HG03060 (cell line): ENCODE results near the gene SH3TC1.

Source experiments
- ATAC-seq: cut with Tn5 transposase; IDR thresholded peaks from one replicate; pipeline ENCODE4 v1.9.1; 2021; ENCODE audit warnings: low read depth, moderate number of reproducible peaks; ENCODE audit not compliant: unreplicated experiment

The SH3TC1 gene

DNA sequence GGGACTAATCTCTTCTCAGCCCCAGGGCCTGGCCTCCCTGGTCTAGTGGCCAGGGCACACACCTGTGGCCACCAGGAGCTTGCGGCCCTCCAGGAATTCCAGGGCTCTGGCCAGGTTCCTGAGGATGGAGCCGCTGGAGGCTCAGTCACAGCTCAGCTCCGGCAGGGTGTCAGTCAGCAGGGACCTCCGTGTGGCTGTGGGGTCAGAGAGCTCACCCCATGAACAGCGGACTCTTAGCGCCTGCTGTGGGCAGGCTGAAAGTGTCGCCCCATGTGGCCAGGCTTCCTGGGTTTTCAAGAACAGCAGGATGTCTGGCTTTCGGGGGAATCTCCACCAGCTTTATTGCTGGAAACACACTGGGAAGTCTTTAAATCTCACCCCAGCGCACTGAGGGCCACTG, 19.3 kb upstream of the SH3TC1 start:
- no peak for ATAC-seq

DNA sequence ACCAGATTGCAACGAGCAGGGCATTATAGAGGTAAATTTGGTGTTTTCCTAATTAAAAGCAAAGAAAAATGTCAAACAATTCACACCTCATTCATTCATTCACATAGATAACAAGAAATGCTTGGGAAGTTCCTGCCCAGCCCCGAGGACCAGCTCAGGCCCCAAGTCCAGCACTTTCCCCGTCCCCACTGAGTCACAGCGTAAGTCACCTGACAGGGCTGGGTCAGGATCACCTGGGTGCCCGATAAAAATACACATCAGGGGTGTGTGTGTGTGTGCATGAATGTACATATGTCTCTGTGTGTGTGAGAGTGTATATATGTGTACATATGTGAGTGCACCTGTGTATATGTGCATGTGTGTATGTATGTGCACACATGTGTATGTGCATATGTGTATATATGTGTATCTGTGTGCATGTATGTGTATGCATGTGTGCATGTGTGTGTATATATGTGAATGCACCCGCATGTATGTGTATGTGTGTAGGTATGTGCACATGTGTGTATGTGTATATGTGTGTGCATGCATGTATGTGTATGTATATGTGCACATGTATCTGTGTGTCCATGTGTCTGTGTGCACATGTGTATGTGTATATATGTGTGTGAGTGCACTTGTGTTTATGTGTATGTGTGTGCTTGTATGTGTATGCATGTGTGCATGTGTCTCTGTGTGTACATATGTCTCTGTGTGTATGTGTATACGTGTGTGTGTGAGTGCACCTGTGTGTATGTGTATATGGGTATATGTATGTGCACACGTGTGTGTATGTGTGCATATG, 18.6 kb upstream of the SH3TC1 start:
- no peak for ATAC-seq

DNA sequence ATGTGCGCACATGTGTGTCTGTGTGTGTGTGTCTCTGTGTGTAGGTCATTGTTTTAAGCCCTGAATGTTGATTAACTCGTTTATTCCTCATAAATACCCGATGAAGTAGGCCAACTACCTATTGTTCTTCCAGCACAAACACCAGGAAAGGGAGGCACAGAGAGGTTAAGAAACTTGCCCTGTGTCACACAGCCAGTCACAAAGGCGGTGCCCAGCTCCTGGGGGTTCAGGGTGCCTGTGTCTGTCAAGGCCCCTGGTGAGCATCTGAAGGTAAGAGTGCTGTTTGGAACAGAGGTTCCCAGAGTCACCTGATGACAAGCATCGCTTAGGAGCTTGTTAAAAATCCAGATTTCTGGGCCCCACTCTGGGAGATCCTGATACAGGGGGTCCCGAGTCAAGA, 18.0 kb upstream of the SH3TC1 start:
- no peak for ATAC-seq

DNA sequence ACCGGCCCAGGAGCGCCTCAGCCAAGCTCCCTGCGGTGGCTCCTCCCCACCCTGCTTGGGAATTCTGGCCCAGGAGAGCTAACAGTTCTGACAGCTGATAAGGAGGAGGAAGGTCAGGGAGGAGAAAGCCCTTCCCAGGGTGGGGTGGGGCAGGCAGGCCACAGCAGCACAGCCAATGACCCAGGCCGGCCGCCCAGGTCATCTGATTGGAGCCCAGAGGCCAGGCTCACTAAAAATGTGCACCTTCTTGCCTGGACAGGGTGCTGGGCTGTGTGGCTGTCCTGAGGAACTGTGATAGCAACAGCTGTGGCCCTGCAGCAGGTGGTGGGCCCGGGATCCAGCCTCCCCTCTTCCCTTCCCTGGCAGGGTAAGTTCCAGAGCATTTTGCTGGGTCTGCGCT, 17.2 kb upstream of the SH3TC1 start:
- ATAC-seq: no peak

DNA sequence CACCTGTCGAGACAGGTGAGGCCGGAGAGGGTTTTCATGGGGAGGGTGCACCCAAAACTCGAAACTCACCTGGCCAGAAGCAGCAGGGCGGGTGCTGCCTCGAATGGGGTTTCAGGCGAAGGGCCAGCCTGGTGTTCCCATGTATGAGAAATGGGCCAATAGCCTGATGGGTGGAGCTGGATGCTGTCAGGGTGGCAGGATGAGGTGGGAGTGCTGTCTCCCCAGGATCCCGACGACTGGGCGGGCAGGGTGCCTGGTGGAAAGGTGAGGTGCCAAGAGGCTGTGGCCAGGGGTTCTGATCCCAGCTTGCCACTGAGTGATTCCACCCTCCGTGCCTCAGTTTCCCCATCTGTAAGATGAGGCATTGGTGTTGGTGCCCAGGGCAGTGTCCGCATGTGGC, 16.8 kb upstream of the SH3TC1 start:
- ATAC-seq: no peak

DNA sequence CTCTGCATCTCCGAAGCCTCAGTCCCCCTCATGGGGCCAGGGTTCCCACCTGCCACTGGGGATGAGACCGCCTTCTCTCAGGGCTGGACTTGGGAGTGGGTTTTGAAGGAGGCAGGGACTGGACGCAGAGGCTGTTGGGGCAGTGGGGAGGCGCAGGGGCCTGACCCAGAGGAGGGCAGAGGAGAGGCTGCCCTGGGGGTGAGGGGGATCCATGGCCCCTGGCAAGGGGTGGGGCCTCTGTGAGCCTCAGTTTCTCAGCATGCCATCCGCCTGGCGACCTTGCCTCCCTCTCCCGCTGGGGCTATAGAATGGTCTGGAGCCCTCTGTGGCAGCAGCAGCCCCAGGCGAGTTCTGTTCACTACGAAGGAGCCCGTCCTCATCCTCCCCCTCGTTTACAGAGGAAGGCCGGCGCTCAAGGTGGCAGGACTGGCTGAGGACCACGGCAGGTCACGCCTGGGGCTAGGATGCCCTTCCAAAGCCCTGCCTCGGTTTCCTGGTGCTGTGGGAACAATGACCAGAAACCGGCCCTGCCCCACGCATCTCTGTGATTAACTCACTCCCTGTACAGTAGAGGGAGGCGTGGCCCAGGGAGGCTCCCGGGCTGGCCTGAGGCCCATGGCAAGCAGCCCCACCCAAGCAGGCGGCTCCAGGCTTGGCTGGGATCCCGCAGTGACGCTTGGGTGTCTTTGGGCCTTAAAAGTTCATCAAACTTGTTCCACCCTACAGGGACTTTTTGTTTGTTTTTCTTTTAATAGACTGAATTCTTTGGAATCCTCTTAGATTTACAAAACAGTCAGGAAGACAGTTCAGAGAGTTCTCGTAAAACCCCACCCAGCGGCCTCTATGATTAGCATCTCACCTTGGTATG, 16.0 kb upstream of the SH3TC1 start:
- ATAC-seq: no peak

DNA sequence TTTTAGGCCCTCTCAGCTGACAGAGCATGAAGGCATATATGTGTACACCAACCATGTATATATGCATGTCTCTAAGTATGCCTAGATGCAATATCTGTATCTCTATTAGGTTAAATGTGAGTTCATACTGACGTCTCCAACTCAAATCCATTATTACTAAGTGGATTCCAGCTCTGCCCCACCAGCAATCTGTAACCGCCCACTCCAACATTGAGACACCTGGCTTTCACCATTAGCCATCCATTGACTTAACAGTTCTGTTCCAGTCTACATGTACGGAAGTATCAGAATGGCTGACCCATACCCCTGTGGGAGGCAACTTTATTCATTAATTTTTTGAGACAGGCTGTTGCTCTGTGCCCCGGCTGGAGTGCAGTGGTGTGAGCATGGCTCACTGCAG, 15.0 kb upstream of the SH3TC1 start:
- ATAC-seq: no peak

DNA sequence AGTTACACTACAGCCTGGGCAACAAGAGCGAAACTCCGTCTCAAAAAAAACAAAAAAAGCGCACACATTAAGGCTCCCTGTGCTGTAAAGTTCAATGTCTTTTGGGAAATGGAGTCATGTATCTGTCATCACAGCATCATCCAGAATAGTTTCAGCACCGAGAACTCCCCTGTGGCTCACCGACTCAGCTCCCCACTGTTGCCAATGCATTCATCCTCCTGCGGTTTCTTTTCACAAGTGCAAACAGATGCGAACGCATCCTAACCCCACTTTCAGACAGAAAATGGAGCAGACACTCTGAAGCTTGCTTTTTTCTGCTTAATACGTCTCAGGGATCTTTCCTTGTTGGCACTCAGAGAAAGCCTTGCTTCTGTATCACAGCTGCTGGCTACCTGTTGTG, 13.8 kb upstream of the SH3TC1 start:
- no peak for ATAC-seq

DNA sequence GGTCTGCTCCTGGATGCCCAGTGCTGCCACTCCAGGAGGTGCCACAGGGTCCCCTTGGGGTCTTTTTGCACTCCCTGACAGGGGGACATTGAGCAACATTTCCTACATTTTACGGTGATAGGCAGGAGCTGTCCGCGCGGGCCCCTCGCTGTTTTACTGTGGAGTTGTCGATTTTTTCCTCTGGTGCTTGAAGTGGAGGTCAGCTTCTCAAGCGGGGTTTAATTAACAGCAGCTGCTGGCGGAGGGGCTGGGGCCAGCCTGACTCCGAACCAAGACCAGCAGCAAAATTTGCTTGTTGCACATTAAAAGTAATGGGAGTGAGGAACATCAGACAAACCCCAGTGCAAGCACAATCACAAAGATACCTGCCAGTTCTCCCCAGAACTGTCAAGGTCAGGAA, 13.2 kb upstream of the SH3TC1 start:
- no peak for ATAC-seq

DNA sequence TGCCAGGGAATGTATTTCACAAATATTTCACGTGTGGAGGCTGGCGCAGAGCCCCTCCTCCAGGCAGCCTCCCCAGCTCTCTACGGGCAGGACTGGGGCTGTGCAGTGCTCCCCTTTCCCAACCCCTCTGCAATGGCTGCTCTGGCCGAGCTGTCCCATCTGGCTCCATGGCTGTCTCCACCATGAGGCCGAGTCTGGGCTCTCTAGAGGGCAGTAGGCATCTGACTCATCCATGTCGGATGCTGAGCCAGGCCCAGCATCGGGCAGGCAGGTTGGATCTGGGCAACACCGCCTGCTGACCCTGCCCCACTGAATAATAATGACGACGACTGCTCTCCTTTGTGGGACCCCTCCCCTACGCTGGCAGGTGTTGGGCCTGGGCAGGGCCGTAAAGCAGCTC, 11.0 kb upstream of the SH3TC1 start:
- ATAC-seq: no peak

DNA sequence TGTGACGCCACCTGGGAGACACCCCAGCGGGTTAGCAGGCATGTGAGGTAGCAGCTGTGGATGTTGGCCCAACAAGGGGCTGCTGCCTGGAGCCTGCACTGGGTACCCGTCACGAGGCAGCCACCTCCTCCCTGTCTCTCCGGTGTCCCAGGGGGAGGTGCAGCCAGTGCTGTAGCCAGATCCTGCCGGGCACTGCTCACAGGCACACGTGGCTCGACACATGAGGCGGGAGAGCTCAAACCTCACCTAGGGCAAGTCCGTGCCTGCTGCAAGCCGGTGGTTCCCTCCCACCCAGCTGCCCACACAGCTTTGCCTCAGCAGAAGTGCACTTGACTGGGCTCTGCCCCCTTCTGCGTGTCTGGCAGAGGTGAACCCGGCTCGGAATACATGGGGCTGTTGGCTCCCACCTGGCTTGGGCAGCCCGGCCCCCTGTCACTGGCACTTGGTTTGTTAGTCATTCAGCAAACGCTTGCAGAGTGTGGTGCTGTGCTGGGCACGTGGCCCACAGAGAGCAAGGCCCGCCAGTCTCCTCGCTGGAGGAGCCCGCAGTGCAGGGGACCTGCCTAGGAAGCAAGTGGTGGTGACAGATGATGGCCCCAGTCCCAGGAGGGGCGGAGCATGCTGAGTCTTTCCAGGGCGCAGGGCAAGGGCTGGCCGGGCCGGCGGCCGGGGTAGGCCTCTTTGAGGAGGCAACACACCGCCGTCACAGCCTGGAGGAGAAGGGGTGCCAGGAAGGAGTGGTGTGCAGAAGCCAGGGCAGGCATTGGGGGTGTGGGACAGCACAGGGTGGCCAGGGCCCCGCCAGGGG, 10.1 kb upstream of the SH3TC1 start:
- no peak for ATAC-seq

DNA sequence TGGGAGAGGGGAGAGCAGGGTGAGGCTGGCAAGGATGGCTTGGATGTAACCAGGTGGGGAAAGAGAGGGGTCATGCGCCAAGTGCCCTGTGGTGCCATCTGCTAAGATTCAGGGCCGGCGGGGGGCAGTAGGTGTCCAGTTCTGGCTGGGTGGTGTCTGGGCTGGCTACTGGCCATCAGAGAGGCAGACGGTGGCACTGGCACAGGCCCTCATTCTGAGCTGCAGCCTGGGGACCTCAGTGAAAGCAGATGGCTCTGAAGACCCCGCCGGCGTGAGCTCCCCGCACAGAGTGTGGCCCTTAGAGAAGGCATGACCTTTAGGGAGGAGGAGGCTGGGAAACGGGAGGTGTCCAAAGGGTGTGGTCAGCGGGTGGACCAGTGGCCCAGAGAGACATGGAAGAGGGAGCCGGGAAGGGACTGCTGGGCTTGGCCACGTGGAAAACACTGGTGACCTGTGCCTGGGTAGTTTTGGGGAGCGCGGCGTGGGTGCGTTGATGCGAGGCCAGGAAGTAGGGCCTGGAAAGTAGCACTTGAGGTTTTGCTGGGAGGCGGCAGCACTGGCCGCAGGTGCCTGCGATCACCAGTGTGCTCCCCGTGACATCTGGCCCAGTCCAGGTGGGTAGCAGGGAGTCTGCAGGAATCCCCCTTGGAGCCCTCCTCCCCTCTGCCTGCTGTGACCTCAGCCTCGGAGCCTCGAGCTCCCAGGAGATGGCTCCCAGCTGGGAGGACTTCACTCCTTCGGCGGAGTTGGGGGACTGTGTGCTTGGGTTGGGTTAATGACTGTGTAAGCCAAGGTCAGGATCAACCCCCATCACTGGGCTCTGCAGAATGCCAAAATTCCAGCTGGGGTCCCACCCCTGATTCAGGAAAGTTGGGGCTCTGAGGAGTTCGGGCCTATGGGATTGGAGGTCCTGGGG, 9.3 kb upstream of the SH3TC1 start:
- no peak for ATAC-seq

DNA sequence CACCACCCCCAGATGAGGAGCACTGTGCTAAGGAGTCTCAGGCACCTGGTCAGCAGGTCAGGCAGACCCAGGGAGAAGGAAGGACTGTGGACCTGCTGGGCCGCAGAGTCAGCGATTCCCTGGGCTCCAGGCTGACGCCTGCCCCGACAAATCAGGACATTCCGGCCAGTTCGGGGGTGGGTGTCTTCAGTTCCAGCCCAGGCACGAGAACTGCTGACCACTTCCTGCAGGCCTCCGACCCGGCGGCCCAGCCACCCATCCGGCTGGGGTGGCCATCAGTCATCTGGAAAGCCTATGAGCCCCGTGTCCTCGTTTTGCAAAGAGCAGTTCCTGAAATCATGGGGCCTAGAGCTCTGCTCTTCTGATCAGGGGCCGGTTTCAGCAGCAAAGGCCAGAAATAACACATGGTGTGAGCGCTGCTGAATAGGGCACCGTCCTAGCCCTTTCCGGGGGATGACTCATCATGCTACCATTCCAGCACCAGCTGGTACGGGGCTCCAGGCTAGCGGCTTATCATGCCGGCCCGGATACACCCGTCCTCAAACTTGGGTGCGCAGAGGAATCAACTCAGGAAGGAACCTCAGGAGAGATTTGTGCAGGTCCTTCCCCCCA, 7.8 kb upstream of the SH3TC1 start:
- peak; percentile 35 for ATAC-seq

DNA sequence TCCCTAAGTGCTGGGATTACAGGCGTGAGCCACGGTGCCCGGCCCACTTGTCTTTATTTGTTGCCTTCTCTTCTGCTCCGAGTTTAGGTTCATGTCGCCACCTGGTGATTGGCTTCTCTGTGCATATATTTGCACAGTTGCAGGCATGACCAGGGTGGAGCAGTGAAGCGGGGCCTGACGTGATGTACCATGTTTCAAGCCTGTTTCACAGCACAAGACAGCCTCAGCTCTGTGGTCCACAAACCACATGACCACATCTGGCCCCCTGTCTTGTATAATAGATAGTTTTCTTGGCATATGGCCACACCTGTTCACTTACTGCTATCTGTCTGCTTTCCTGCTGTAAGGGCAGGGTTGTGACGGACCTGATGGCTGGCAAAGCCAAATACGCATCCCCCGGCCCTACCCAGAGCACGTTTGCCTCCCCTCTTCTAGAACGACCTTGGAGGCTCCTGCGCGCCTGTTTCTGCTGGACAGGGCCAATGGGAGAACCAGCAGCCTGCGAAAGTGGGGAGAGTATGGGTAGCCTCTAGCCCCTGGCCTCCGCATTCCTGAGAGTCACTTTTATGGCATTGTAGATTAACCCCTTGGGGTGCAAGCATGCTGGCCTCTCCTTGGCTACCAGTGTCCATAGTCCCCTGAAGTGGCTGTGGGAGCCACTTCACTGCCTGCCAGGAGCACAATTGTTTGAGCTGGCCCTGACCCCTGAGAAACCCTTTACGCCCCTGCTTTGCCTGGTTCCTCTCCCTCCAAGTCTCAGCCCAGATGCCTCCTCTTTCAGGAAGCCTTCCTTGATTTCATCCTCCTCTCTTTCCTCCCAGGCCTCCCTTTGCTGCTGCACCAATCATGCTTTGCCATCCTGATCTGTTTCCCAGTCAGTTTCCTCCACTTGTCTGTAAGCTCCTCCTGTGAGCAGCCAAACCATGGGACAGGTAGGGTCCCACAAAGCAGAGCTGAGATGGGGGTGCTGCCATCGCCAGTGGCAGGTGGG, 6.0 kb upstream of the SH3TC1 start:
- ATAC-seq: peak; percentile 93

DNA sequence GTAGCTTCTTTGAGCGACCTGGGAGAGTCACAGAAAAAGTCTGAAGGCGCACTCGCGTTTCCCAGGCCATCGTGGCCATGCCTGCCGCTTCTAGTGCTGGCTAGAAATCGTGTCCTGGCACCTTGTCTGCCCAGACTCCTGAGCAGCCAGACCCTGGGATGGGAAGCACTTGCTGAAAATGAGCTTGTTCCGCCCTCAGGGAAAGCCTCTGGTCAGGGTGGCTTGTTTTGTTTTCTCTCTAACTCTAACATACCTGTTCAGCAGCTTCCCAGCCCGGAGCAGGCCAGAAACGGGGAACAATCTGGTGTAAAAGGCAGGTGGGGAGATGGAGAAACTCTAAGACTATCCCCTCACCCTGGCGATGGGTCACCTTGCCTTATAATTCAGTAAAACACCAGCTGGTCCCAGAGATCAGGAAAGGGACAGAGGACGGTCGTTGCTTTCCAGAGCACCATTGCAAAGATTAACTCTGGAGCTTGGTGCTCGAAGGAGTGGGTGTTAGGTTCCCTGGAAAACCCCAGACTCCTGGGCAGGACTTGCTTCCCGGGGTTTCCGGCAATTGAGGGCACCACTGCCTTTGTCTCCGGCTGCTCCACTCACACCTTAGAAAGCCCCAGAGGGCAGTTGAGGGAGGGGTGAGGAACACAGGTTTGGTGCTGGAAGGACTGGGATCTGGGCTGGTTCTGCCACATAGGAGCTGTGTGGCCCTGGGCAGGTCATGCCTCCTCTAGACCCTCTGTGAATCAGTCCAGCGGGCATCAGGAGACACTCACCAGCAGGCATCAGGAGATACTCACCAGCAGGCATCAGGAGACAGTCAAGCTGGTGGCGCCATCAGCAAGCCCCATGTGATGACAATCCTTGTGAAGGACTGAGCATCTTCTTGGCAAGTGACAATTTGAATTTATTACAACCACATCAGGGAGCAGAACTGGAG, 4.5 kb upstream of the SH3TC1 start:
- no peak for ATAC-seq

DNA sequence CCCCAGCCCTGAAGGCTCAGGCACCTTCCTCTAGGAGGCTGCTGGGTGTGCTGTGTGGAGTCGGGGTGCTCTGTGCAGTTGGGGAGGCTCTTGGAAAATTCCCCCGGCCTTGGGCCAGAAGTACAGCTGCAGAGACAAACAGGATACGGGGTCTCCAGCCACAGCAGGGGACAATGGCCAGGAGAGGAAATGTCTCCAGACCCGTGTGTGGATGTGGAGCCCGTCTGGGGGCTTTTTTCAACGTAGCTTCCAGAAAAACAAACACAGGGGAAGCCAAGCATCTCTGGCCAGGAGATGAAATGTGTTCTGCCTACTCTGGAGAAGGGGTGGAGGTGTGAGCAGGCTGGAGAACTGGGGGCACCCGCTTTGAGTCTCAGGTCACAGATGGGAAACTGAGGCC, 3.7 kb upstream of the SH3TC1 start:
- ATAC-seq: no peak

DNA sequence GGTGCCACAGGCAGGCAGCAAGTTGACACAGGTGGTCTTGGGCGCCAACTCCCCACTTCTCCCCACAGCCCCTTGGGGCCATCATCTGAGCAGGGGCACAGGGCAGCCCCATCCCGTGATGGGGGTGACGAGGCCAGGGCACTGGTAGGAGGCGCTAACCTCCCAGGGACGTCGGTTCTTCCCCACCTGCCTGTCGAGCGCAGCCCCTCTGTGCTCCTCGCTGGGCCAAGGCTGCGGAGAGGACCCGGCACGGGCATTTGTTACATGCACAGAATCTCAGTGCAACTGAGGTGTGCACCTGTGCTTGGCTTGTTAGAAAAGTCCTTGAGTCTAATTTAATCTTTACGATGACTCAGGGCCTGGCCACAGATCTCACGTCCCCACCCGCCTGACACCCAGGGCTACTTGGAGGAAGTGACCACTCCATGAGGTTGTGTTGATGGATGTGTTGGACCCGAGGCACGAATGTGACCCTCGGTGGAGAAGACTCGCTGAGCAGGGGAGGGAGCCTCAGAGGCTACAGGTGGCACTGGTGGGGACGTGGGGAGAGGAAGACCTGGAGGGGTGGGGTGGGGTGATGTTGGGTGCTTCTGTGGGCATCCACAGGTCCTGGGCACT, 3.1 kb upstream of the SH3TC1 start:
- ATAC-seq: no peak
